ENCODE measurements around the gene BBS4. TPM values are rescaled to one million over a fixed set of nuclear protein-coding genes. Genes with fewer than 3 reads are reported as not detected.
A peak's percentile ranks its signal among the peaks of the same experiment; 100 is the strongest.

The BBS4 gene
- total and polyA plus RNA-seq, 2 donors (not counting 1 experiment from before 2014, with no cell fraction given) = 13.3 to 34.9 TPM

GRCh38 chr15:72783640-72784455, 97.8 kb downstream of the BBS4 start, which contains the start of gene ADPGK:
Gene ADPGK, minus strand, starts transcription at chr15:72783758. Its CDS starts 67 bp downstream, at chr15:72783691.
- ChIA-PET CTCF (interaction anchor here (0.7 to 1.9 kb wide), 2 partner anchors 12 to 62 kb away, joined by 3 to 5 read pairs; no protein-coding TSS in a partner anchor), POLR2A (no interaction called here)
- Histone ChIP-seq H3K9me3 (ENCODE audit: control extremely low read depth in 1 of 3, control insufficient read depth in 2 of 3, insufficient read depth in 1 of 3, low read length in 2 of 3) (no peaks in the 10 kb centered on the region), H4K20me1 (ENCODE audit: control insufficient read depth, insufficient read depth, low read length, poor library complexity, severe bottlenecking) (peaks cover 40% of the 10 kb centered on the region), H3K4me1 (ENCODE audit: control insufficient read depth in 2 of 2, insufficient read depth in 2 of 2, low read length in 2 of 2) (peaks cover 28 to 32% of the 10 kb centered on the region in 2 donors), H3K79me2 (ENCODE audit: control insufficient read depth, insufficient read depth, low read length) (peaks cover 45% of the 10 kb centered on the region), H3K4me3 (ENCODE audit: control extremely low read depth in 1 of 5, extremely low read depth in 1 of 5, insufficient read depth in 1 of 5, low read depth in 2 of 5, low read length in 4 of 5) (peak within 1 kb of the TSS; percentile 65 to 97 (median 95)), H3K36me3 (replicated peaks in 1 of 2; ENCODE audit: control extremely low read depth in 1 of 2, control insufficient read depth in 1 of 2, extremely low read depth in 1 of 2, insufficient read depth in 2 of 2, low read length in 1 of 2) (peaks cover 2 to 28% of the 10 kb centered on the region in 2 experiments), H3K27me3 (replicated peaks in 1 of 4; ENCODE audit: control extremely low read depth in 1 of 4, control insufficient read depth in 3 of 4, insufficient read depth in 4 of 4, low read length in 3 of 4) (no peaks in the 10 kb centered on the region), H3K4me2 (replicated peaks; ENCODE audit: low read depth, low read length, poor library complexity, severe bottlenecking) (peak within 1 kb of the TSS; percentile 79), H3K27ac (ENCODE audit: low read length in 2 of 2) (peak within 1 kb of the TSS; percentile 97 to 98), H2AFZ (ENCODE audit: insufficient read depth, low read depth, low read length, poor library complexity, severe bottlenecking) (peak within 1 kb of the TSS; percentile 86), H3K9ac (ENCODE audit: low read length) (peak within 1 kb of the TSS; percentile 99)
- intact Hi-C loops (cut with micrococcal nuclease) = loop anchor here (1.0 to 5.0 kb wide), 8 partner anchors 9 to 557 kb away; partner anchors contain the start of genes ARIH1, BBS4, HIGD2B and NEO1
- Mint-ChIP-seq H3K9me3 (ENCODE audit: insufficient read depth) (no peaks in the 10 kb centered on the region), H3K4me3 (peak within 1 kb of the TSS; percentile 92), H3K4me1 (peaks cover 39% of the 10 kb centered on the region), H3K27ac (peak within 1 kb of the TSS; percentile 97), H3K27me3 (no peaks in the 10 kb centered on the region)
- peak; percentile 84 for ATAC-seq (ENCODE audit: low read depth)
- under 1% methylated on average over 67 of the region's 68 CpGs for WGBS (ENCODE audit: insufficient coverage)
- no peak for TF ChIP-seq EZH2 (IDR thresholded peaks at IDR 0.05; ENCODE audit: borderline replicate concordance, insufficient read depth, low read depth, low read length, poor library complexity, severe bottlenecking)
- TF ChIP-seq CTCF (IDR thresholded peaks at IDR 0.05) = peak; percentile 26
- DNase-seq = peak; percentile 98

- Histone ChIP-seq H3K4me3 (ENCODE audit: control extremely low read depth in 1 of 5, extremely low read depth in 1 of 5, insufficient read depth in 1 of 5, low read depth in 2 of 5, low read length in 4 of 5) (peak overlapping the region; percentile 65 to 97 (median 83)), H3K9me3 (ENCODE audit: control extremely low read depth in 1 of 3, control insufficient read depth in 2 of 3, insufficient read depth in 1 of 3, low read length in 2 of 3) (no peaks in the 10 kb centered on the region), H2AFZ (ENCODE audit: insufficient read depth, low read depth, low read length, poor library complexity, severe bottlenecking) (peak overlapping the region; percentile 86), H3K27me3 (replicated peaks in 1 of 4; ENCODE audit: control extremely low read depth in 1 of 4, control insufficient read depth in 3 of 4, insufficient read depth in 4 of 4, low read length in 3 of 4) (no peaks in the 10 kb centered on the region), H3K4me2 (replicated peaks; ENCODE audit: low read depth, low read length, poor library complexity, severe bottlenecking) (peak overlapping the region; percentile 79), H3K9ac (ENCODE audit: low read length) (peak overlapping the region; percentile 99), H4K20me1 (ENCODE audit: control insufficient read depth, insufficient read depth, low read length, poor library complexity, severe bottlenecking) (peaks cover 33% of the 10 kb centered on the region), H3K4me1 (ENCODE audit: control insufficient read depth in 2 of 2, insufficient read depth in 2 of 2, low read length in 2 of 2) (peaks cover 28 to 32% of the 10 kb centered on the region in 2 donors), H3K79me2 (ENCODE audit: control insufficient read depth, insufficient read depth, low read length) (peaks cover 39% of the 10 kb centered on the region), H3K36me3 (replicated peaks in 1 of 2; ENCODE audit: control extremely low read depth in 1 of 2, control insufficient read depth in 1 of 2, extremely low read depth in 1 of 2, insufficient read depth in 2 of 2, low read length in 1 of 2) (peaks cover 0 to 25% of the 10 kb centered on the region in 2 experiments), H3K27ac (ENCODE audit: low read length in 2 of 2) (peak overlapping the region; percentile 97 to 98)
- Mint-ChIP-seq H3K27me3 (no peaks in the 10 kb centered on the region), H3K27ac (peak overlapping the region; percentile 97), H3K4me1 (peaks cover 36% of the 10 kb centered on the region), H3K9me3 (ENCODE audit: insufficient read depth) (no peaks in the 10 kb centered on the region), H3K4me3 (peak overlapping the region; percentile 92)
- POLR2A ChIA-PET = no interaction called here
- ATAC-seq (ENCODE audit: low read depth) (peak; percentile 3), DNase-seq (no peak)
- TF ChIP-seq EZH2 (IDR thresholded peaks at IDR 0.05; ENCODE audit: borderline replicate concordance, insufficient read depth, low read depth, low read length, poor library complexity, severe bottlenecking) (no peak), CTCF (IDR thresholded peaks at IDR 0.05) (peak; percentile 0)
- CTCF ChIA-PET = no interaction called here
- WGBS (ENCODE audit: insufficient coverage) = 61% methylated on average over 7 of the region's 7 CpGs
- intact Hi-C loops (cut with micrococcal nuclease) = loop anchor here (1.0 to 5.0 kb wide), 4 partner anchors 268 to 557 kb away; partner anchors contain the start of genes ARIH1 and NEO1
Measured at GRCh38 chr15:72784456-72784876, 98.5 kb downstream of the BBS4 start.
